ENCODE results near the gene VPS18. TPM values are rescaled to one million over a fixed set of nuclear protein-coding genes. Genes with fewer than 3 reads are reported as not detected.

VPS18 gene
- total RNA-seq, 1 experiment from 2014 or later, result 16.9 TPM

GRCh38 chr15:40857601-40858341, 36.5 kb upstream of the VPS18 start:
- no peaks in the 10 kb centered on the region for H3K9me3 ChIP-seq (ENCODE audit: control insufficient read depth in 1 of 2, insufficient read depth in 1 of 2, low read depth in 1 of 2, low read length in 2 of 2)
- no peak overlapping the region for H3K4me3 ChIP-seq (replicated peaks in 1 of 2; ENCODE audit: low read depth in 1 of 2, low read length in 2 of 2)
- peaks cover 16 to 26% of the 10 kb centered on the region in 2 experiments for H3K4me1 ChIP-seq (ENCODE audit: control insufficient read depth in 1 of 2, insufficient read depth in 2 of 2, low read length in 2 of 2)
- peak overlapping the region; percentile 15; the same call in 1 of the 2 replicates for H3K4me2 ChIP-seq (ENCODE audit: low read length)
- CTCF ChIA-PET, result interaction anchor here (0.7 to 6.2 kb wide), 21 partner anchors 8 to 518 kb away, joined by 3 to 166 read pairs (median 7); partner anchors contain the start of genes DNAJC17, RHOV, SPINT1 and VPS18
- H2AFZ ChIP-seq (ENCODE audit: low read depth, low read length, poor library complexity, severe bottlenecking), result no peak overlapping the region
- H3K27ac ChIP-seq (ENCODE audit: low read depth, low read length), result peak overlapping the region; percentile 52
- H3K36me3 ChIP-seq (ENCODE audit: control insufficient read depth in 1 of 2, insufficient read depth in 2 of 2, low read length in 2 of 2), result peaks cover 16 to 21% of the 10 kb centered on the region in 2 experiments; a peak in 3 of 4 replicates
- ATAC-seq (peak; percentile 85), DNase-seq (ENCODE audit: low read depth, low spot score) (no peak)
- RAD21 ChIA-PET (ENCODE audit: low non-redundant PET in 1 of 2, low total read pairs in 2 of 2, uncharacterized antibody in 2 of 2, unreplicated experiment in 2 of 2), result interaction anchor here (0.8 to 4.0 kb wide), 8 partner anchors 15 to 73 kb away, joined by 3 to 29 read pairs (median 10); partner anchors contain the start of genes VPS18 (in 2 of the 2), RHOV (in 1 of the 2) and ZFYVE19 (in 1 of the 2)
- TF ChIP-seq RAD21 (IDR thresholded peaks at IDR 0.05; ENCODE audit: low read depth) (peak; percentile 81), TCF7L2 (IDR thresholded peaks at IDR 0.05; ENCODE audit: borderline replicate concordance, extremely low read depth, insufficient read depth, insufficient read length) (no peak), POLR2AphosphoS5 (IDR thresholded peaks at IDR 0.05; ENCODE audit: low read depth, low read length) (0 out of 2 replicates have a peak, but pooled peaks have one; percentile 37), EZH2phosphoT487 (IDR thresholded peaks at IDR 0.05; ENCODE audit: borderline replicate concordance) (no peak), POLR2A (IDR thresholded peaks at IDR 0.05; ENCODE audit: borderline replicate concordance, extremely low read depth, insufficient read depth, insufficient read length) (no peak), FOSL1 (IDR thresholded peaks at IDR 0.05; ENCODE audit: low read depth) (no peak), CTCF (IDR thresholded peaks at IDR 0.05 in 2 of 3, conservative IDR thresholded peaks at IDR 0.05 in 1 of 3; ENCODE audit: borderline replicate concordance in 1 of 3, insufficient read depth in 1 of 3, low read depth in 2 of 3, low read length in 2 of 3) (peak; percentile 79 to 99 (median 94)), YY1 (IDR thresholded peaks at IDR 0.05; ENCODE audit: extremely low read depth, insufficient replicate concordance, low read depth, low read length) (peak; percentile 34), ZBTB33 (IDR thresholded peaks at IDR 0.05; ENCODE audit: extremely low read depth, insufficient replicate concordance, low read length) (no peak)
- POLR2A ChIA-PET, result interaction anchor here (0.7 to 3.6 kb wide), 9 partner anchors 11 to 388 kb away, joined by 3 to 34 read pairs (median 13); partner anchors contain the start of genes RHOV and VPS18
- no peaks in the 10 kb centered on the region for H4K20me1 ChIP-seq (ENCODE audit: insufficient read depth)
- no peaks in the 10 kb centered on the region; the same call in 1 of the 2 replicates for H3K79me2 ChIP-seq (ENCODE audit: insufficient read depth, low read length)
- H3K9ac ChIP-seq (ENCODE audit: low read length), result peak overlapping the region; percentile 22; the same call in 1 of the 2 replicates
- no TSS peak for BruUV-seq (replicated peaks)
- H3K27me3 ChIP-seq (ENCODE audit: insufficient read depth, low read length), result no peaks in the 10 kb centered on the region
- no peaks in the 10 kb centered on the region for H3K9me2 ChIP-seq (ENCODE audit: insufficient read depth)
- intact Hi-C loops (cut with micrococcal nuclease), result loop anchor here (1.0 kb wide), 1 partner anchor 37 kb away; the partner anchor contains the start of gene VPS18

Measured in HCT116 (cell line).